Astrocyte (in vitro differentiated cells and primary cell): Measurements from ENCODE around the gene KRT75. TPM values are rescaled to one million over a fixed set of nuclear protein-coding genes. Genes with fewer than 3 reads are reported as not detected.
A peak's percentile ranks its signal among the peaks of the same experiment; 100 is the strongest.

Source experiments
- DNase-seq: peaks from one replicate; pipeline ENCODE4 v3.0.0-alpha.2; 2010; ENCODE audit warnings: low read depth
- FAIRE-seq: peaks from 2 replicates; lab custom pipeline; 2011; peaks lifted over from hg19 to GRCh38; lab: Jason Lieb, UNC
- H2AFZ ChIP-seq: 2 replicates; pipeline ENCODE4 v1.6.0; 2012; ENCODE audit warnings: low read depth, low read length, inconsistent platforms
- H3K27ac ChIP-seq: 2 replicates; pipeline ENCODE4 v1.5.1; 2011; ENCODE audit warnings: low read depth, low read length, inconsistent platforms
- H3K27me3 ChIP-seq: 2 replicates; pipeline ENCODE4 v1.6.0; 2011; ENCODE audit warnings: low read length, inconsistent platforms; ENCODE audit not compliant: insufficient read depth
- H3K36me3 ChIP-seq: 2 replicates; pipeline ENCODE4 v1.5.1; 2011; ENCODE audit warnings: low read length, inconsistent platforms; ENCODE audit not compliant: insufficient read depth
- H3K4me1 ChIP-seq: 2 replicates; pipeline ENCODE4 v1.5.1; 2011; ENCODE audit warnings: low read length, inconsistent platforms; ENCODE audit not compliant: insufficient read depth
- H3K4me2 ChIP-seq: 2 replicates; pipeline ENCODE4 v1.6.0; 2012; ENCODE audit warnings: low read length, inconsistent platforms
- H3K4me3 ChIP-seq: 2 replicates; pipeline ENCODE4 v1.5.1; 2011; ENCODE audit warnings: low read depth, mild to moderate bottlenecking, low read length, inconsistent platforms; ENCODE audit not compliant: insufficient read depth
- H3K79me2 ChIP-seq: 2 replicates; pipeline ENCODE4 v1.6.0; 2012; ENCODE audit warnings: mild to moderate bottlenecking, low read length, inconsistent platforms; ENCODE audit not compliant: insufficient read depth
- H3K9ac ChIP-seq: 2 replicates; pipeline ENCODE4 v1.6.0; 2012; ENCODE audit warnings: mild to moderate bottlenecking, low read length, inconsistent platforms
- H3K9me3 ChIP-seq: 2 replicates; pipeline ENCODE4 v1.5.1; 2012; ENCODE audit warnings: low read depth, mild to moderate bottlenecking, low read length, inconsistent platforms; ENCODE audit not compliant: insufficient read depth
- H4K20me1 ChIP-seq: 2 replicates; pipeline ENCODE4 v1.6.0; 2012; ENCODE audit warnings: low read length, inconsistent platforms; ENCODE audit not compliant: insufficient read depth
- H3K27ac Mint-ChIP-seq: one replicate; pipeline ENCODE4 v1.8.0; 2021; ENCODE audit warnings: mild to moderate bottlenecking, mixed read lengths; ENCODE audit not compliant: unreplicated experiment
- H3K27me3 Mint-ChIP-seq: one replicate; pipeline ENCODE4 v1.8.0; 2021; ENCODE audit warnings: low read depth, mixed read lengths; ENCODE audit not compliant: unreplicated experiment
- H3K36me3 Mint-ChIP-seq: one replicate; pipeline ENCODE4 v1.8.0; 2021; ENCODE audit warnings: low read depth, mixed read lengths; ENCODE audit not compliant: unreplicated experiment
- H3K4me1 Mint-ChIP-seq: one replicate; pipeline ENCODE4 v1.8.0; 2021; ENCODE audit warnings: low read depth, mixed read lengths; ENCODE audit not compliant: unreplicated experiment
- H3K4me3 Mint-ChIP-seq: one replicate; pipeline ENCODE4 v1.8.0; 2021; ENCODE audit warnings: mild to moderate bottlenecking, moderate library complexity, mixed read lengths; ENCODE audit not compliant: unreplicated experiment
- H3K9me3 Mint-ChIP-seq: one replicate; pipeline ENCODE4 v1.8.0; 2021; ENCODE audit warnings: mild to moderate bottlenecking, mixed read lengths; ENCODE audit not compliant: unreplicated experiment
- CTCF ChIP-seq: IDR thresholded peaks from 2 replicates; pipeline ENCODE4 v1.5.1; 2011; ENCODE audit warnings: low read depth, mild to moderate bottlenecking, inconsistent platforms, low read length, moderate library complexity; ENCODE audit not compliant: insufficient read depth
- EZH2 ChIP-seq: IDR thresholded peaks from 2 replicates; pipeline ENCODE4 v1.6.1; 2012; ENCODE audit warnings: mild to moderate bottlenecking, low read length, inconsistent platforms; ENCODE audit not compliant: insufficient read depth
- total RNA-seq: library from RNA; stranded (reverse); gene quantifications from 2 replicates; pipeline ENCODE4 v1.2.1, GENCODE V29; 2021

The KRT75 gene
- total RNA-seq, 1 donor from 2014 or later = not detected

GRCh38 chr12:52380271-52380694, 53.9 kb downstream of the KRT75 start:
- FAIRE-seq = no peak
- Histone ChIP-seq H3K79me2 (no peaks in the 10 kb centered on the region), H3K4me1 (no peaks in the 10 kb centered on the region), H2AFZ (no peak overlapping the region), H3K4me3 (no peak overlapping the region), H3K4me2 (no peak overlapping the region), H3K9me3 (no peaks in the 10 kb centered on the region), H4K20me1 (no peaks in the 10 kb centered on the region), H3K27me3 (peaks cover 7% of the 10 kb centered on the region), H3K36me3 (no peaks in the 10 kb centered on the region), H3K27ac (no peak overlapping the region), H3K9ac (no peak overlapping the region)
- Mint-ChIP-seq H3K4me3 (no peak overlapping the region), H3K36me3 (no peaks in the 10 kb centered on the region), H3K4me1 (no peaks in the 10 kb centered on the region), H3K27ac (no peak overlapping the region), H3K9me3 (peaks cover 8% of the 10 kb centered on the region), H3K27me3 (peaks cover 62% of the 10 kb centered on the region)
- TF ChIP-seq CTCF (peak; percentile 54), EZH2 (no peak)
- no peak for DNase-seq

GRCh38 chr12:52379536-52379935, 54.6 kb downstream of the KRT75 start:
- Histone ChIP-seq H2AFZ (no peak overlapping the region), H3K4me3 (no peak overlapping the region), H3K4me1 (no peaks in the 10 kb centered on the region), H3K27ac (no peak overlapping the region), H3K79me2 (no peaks in the 10 kb centered on the region), H4K20me1 (no peaks in the 10 kb centered on the region), H3K4me2 (no peak overlapping the region), H3K9me3 (no peaks in the 10 kb centered on the region), H3K27me3 (peaks cover 7% of the 10 kb centered on the region), H3K36me3 (no peaks in the 10 kb centered on the region), H3K9ac (no peak overlapping the region)
- TF ChIP-seq EZH2 = no peak
- TF ChIP-seq CTCF = no peak
- FAIRE-seq (no peak), DNase-seq (no peak)
- H3K27me3 Mint-ChIP-seq = peaks cover 59% of the 10 kb centered on the region
- no peak overlapping the region for H3K27ac Mint-ChIP-seq
- H3K4me3 Mint-ChIP-seq = no peak overlapping the region
- H3K36me3 Mint-ChIP-seq = no peaks in the 10 kb centered on the region
- peaks cover 8% of the 10 kb centered on the region for H3K9me3 Mint-ChIP-seq
- no peaks in the 10 kb centered on the region for H3K4me1 Mint-ChIP-seq

GRCh38 chr12:52378091-52378490, 56.1 kb downstream of the KRT75 start:
- H3K27ac ChIP-seq = no peak overlapping the region
- H3K36me3 ChIP-seq = no peaks in the 10 kb centered on the region
- H3K27ac Mint-ChIP-seq = no peak overlapping the region
- no peak overlapping the region for H3K4me3 Mint-ChIP-seq
- no peak for FAIRE-seq
- no peaks in the 10 kb centered on the region for H3K4me1 Mint-ChIP-seq
- H3K4me1 ChIP-seq = no peaks in the 10 kb centered on the region
- no peaks in the 10 kb centered on the region for H4K20me1 ChIP-seq
- no peak overlapping the region for H2AFZ ChIP-seq
- H3K27me3 ChIP-seq = peaks cover 4% of the 10 kb centered on the region
- no peak overlapping the region for H3K9ac ChIP-seq
- H3K79me2 ChIP-seq = no peaks in the 10 kb centered on the region
- H3K4me3 ChIP-seq = no peak overlapping the region
- DNase-seq = no peak
- no peak overlapping the region for H3K4me2 ChIP-seq
- no peak for TF ChIP-seq CTCF
- H3K36me3 Mint-ChIP-seq = no peaks in the 10 kb centered on the region
- peaks cover 10% of the 10 kb centered on the region for H3K9me3 Mint-ChIP-seq
- H3K9me3 ChIP-seq = no peaks in the 10 kb centered on the region
- H3K27me3 Mint-ChIP-seq = peaks cover 47% of the 10 kb centered on the region
